ENCODE results near the gene TMEM151B.

TMEM151B gene

DNA sequence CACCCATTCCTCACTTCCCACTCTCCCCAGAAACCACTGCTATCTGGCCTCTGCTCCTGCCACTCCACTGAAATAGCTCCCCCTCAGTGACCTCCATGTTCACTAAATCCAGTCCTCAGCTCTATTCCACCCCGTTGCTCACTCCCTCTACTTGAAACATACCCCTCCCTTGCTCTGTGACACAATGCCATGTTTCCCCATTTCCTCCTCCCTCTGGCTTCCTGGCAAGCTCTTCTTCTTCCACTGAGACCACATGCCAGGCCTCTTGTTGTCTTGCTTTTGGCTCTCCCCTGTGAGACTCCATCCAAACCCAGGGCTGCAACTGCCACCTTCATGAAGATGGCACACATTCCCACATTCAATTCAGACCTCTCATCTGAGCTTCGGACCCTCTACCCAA lies 13.9 kb downstream of the TMEM151B start:
- no peak overlapping the region for H3K9ac ChIP-seq (ENCODE audit: low read depth, low read length, poor library complexity, severe bottlenecking)
- no peaks in the 10 kb centered on the region for H4K20me1 ChIP-seq (ENCODE audit: insufficient read depth, low read length, poor library complexity, severe bottlenecking)
- H3K9me2 ChIP-seq (replicated peaks; ENCODE audit: low read depth, low read length), result no peaks in the 10 kb centered on the region
- H3K4me2 ChIP-seq (ENCODE audit: low read depth, low read length, poor library complexity, severe bottlenecking), result no peak overlapping the region
- H3K9me3 ChIP-seq (ENCODE audit: insufficient read depth, low read depth, low read length), result no peaks in the 10 kb centered on the region
- no peaks in the 10 kb centered on the region for H3K4me1 ChIP-seq (ENCODE audit: insufficient read depth, low read length, poor library complexity, severe bottlenecking)
- no peaks in the 10 kb centered on the region for H3F3A ChIP-seq (ENCODE audit: low read depth)
- no peaks in the 10 kb centered on the region for H3K27me3 ChIP-seq (ENCODE audit: insufficient read depth, low read length, poor library complexity, severe bottlenecking)
- no peak overlapping the region for H3K4me3 ChIP-seq (ENCODE audit: low read length, poor library complexity, severe bottlenecking)
- H3K36me3 ChIP-seq (ENCODE audit: insufficient read depth, low read length), result no peaks in the 10 kb centered on the region
- no peak for TF ChIP-seq EZH2phosphoT487 (IDR thresholded peaks at IDR 0.05; ENCODE audit: borderline replicate concordance)
- TF ChIP-seq, protein P1, sequence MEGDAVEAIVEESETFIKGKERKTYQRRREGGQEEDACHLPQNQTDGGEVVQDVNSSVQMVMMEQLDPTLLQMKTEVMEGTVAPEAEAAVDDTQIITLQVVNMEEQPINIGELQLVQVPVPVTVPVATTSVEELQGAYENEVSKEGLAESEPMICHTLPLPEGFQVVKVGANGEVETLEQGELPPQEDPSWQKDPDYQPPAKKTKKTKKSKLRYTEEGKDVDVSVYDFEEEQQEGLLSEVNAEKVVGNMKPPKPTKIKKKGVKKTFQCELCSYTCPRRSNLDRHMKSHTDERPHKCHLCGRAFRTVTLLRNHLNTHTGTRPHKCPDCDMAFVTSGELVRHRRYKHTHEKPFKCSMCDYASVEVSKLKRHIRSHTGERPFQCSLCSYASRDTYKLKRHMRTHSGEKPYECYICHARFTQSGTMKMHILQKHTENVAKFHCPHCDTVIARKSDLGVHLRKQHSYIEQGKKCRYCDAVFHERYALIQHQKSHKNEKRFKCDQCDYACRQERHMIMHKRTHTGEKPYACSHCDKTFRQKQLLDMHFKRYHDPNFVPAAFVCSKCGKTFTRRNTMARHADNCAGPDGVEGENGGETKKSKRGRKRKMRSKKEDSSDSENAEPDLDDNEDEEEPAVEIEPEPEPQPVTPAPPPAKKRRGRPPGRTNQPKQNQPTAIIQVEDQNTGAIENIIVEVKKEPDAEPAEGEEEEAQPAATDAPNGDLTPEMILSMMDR (conservative IDR thresholded peaks at IDR 0.05; ENCODE audit: low read length), result no peak
- H3K79me2 ChIP-seq (ENCODE audit: insufficient read depth, low read length), result no peaks in the 10 kb centered on the region
- H2AFZ ChIP-seq (ENCODE audit: low read length), result no peak overlapping the region

DNA sequence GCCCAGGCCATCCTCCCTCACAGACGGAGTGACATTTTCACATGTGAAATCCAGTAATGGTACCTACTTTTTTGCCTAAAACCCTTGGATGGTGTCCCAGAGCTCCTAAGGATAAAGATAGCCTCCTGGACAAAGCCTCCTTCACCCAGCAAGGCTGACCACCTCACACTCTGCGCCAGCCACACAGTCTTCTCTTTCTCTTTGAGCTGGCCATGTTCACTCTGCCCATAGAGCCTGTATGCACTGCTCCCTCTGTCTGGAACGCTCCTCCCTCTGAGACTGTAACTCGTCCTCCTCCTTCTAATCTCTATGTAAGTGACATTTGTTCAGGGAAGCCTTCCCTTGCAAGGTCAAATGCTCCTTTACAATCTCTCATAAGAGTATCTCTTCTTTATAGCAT lies 14.6 kb downstream of the TMEM151B start:
- Histone ChIP-seq H3K4me3 (ENCODE audit: low read length, poor library complexity, severe bottlenecking) (no peak overlapping the region), H3K9me3 (ENCODE audit: insufficient read depth, low read depth, low read length) (no peaks in the 10 kb centered on the region), H3K27me3 (ENCODE audit: insufficient read depth, low read length, poor library complexity, severe bottlenecking) (no peaks in the 10 kb centered on the region), H3K9ac (ENCODE audit: low read depth, low read length, poor library complexity, severe bottlenecking) (no peak overlapping the region), H4K20me1 (ENCODE audit: insufficient read depth, low read length, poor library complexity, severe bottlenecking) (no peaks in the 10 kb centered on the region), H2AFZ (ENCODE audit: low read length) (no peak overlapping the region), H3K4me2 (ENCODE audit: low read depth, low read length, poor library complexity, severe bottlenecking) (no peak overlapping the region), H3K4me1 (ENCODE audit: insufficient read depth, low read length, poor library complexity, severe bottlenecking) (no peaks in the 10 kb centered on the region), H3K36me3 (ENCODE audit: insufficient read depth, low read length) (no peaks in the 10 kb centered on the region), H3K9me2 (replicated peaks; ENCODE audit: low read depth, low read length) (no peaks in the 10 kb centered on the region), H3F3A (ENCODE audit: low read depth) (no peaks in the 10 kb centered on the region), H3K79me2 (ENCODE audit: insufficient read depth, low read length) (no peaks in the 10 kb centered on the region)
- TF ChIP-seq EZH2phosphoT487 (IDR thresholded peaks at IDR 0.05; ENCODE audit: borderline replicate concordance), result no peak
- TF ChIP-seq, protein P1 (conservative IDR thresholded peaks at IDR 0.05; ENCODE audit: low read length), result no peak

DNA sequence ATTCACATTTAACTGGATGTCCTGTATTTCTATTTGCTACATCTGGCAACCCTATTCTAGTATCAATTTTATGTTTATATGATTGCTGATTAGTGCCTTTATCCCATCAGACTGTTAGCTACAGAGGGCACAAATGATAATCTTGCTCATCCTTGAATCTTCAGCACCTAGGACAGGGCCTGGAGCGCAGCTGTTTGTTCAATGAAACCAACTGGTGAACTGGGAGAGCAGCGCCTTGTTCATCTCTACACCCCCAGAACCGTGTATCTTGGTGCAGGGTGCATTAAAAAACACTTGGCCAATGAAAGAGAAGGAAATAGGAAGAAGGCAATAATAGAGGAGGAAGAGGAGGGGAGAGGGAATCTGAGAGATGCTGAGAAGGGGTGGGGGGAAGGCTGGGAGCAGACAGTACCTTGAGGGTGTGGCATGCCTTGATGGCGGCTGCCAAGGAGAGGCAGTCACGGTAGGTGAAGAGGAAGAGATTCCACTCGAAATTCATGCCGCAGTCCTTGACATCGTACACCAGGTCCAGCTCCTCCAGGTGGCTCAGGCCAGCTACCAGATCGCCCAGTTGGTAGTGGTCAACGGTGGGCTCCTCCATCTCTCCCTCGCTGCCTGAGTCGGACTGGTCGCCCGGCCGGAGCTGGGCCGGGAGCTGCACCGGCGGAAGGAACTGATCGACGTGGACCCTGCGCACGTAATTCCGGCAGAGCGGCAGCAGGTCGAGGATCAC lies 15.5 kb downstream of the TMEM151B start:
- Histone ChIP-seq H4K20me1 (ENCODE audit: insufficient read depth, low read length, poor library complexity, severe bottlenecking) (no peaks in the 10 kb centered on the region), H3K4me2 (ENCODE audit: low read depth, low read length, poor library complexity, severe bottlenecking) (no peak overlapping the region), H3K9me3 (ENCODE audit: insufficient read depth, low read depth, low read length) (no peaks in the 10 kb centered on the region), H3K36me3 (ENCODE audit: insufficient read depth, low read length) (no peaks in the 10 kb centered on the region), H2AFZ (ENCODE audit: low read length) (no peak overlapping the region), H3K4me3 (ENCODE audit: low read length, poor library complexity, severe bottlenecking) (no peak overlapping the region), H3K79me2 (ENCODE audit: insufficient read depth, low read length) (no peaks in the 10 kb centered on the region), H3K9ac (ENCODE audit: low read depth, low read length, poor library complexity, severe bottlenecking) (no peak overlapping the region), H3F3A (ENCODE audit: low read depth) (no peaks in the 10 kb centered on the region), H3K27me3 (ENCODE audit: insufficient read depth, low read length, poor library complexity, severe bottlenecking) (no peaks in the 10 kb centered on the region), H3K9me2 (replicated peaks; ENCODE audit: low read depth, low read length) (no peaks in the 10 kb centered on the region), H3K4me1 (ENCODE audit: insufficient read depth, low read length, poor library complexity, severe bottlenecking) (no peaks in the 10 kb centered on the region)
- TF ChIP-seq EZH2phosphoT487 (IDR thresholded peaks at IDR 0.05; ENCODE audit: borderline replicate concordance), result no peak
- TF ChIP-seq, protein P1 (conservative IDR thresholded peaks at IDR 0.05; ENCODE audit: low read length), result no peak

Data from Loucy (cell line).